Right atrium auricular region (tissue), 2 donors: Measurements from ENCODE around the gene ZNF45. TPM values are rescaled to one million over a fixed set of nuclear protein-coding genes. Genes with fewer than 3 reads are reported as not detected.

Experiments used
- DNase-seq: peaks from one replicate; pipeline ENCODE4 v3.0.0-alpha.2; 2019; ENCODE audit warnings: low spot score
- H3K27ac ChIP-seq, 2 donors: fragments of 200-600 bp; sonication (generic); 1 replicate in 1 of 2; 2 replicates in 1 of 2; pipeline ENCODE4 v1.5.1; 2016 to 2019
- H3K27me3 ChIP-seq, 2 donors: fragments of 200-600 bp; sonication (generic); one replicate each; pipeline versions ENCODE4 v1.5.1 to v1.6.0; 2017 to 2019
- H3K36me3 ChIP-seq: fragments of 200-600 bp; sonication (generic); one replicate; pipeline ENCODE4 v1.5.1; 2016
- H3K4me1 ChIP-seq, 2 donors: fragments of 200-600 bp; sonication (generic); one replicate each; pipeline versions ENCODE4 v1.5.1 to v1.6.0; 2017 to 2019
- H3K4me3 ChIP-seq, 2 donors: fragments of 200-600 bp; sonication (generic); 1 replicate in 1 of 2; 2 replicates in 1 of 2; pipeline ENCODE4 v1.5.1; 2017 to 2019; ENCODE audit warnings: mild to moderate bottlenecking in 1 of 2, moderate library complexity in 1 of 2
- H3K9me3 ChIP-seq, 2 donors: fragments of 200-600 bp; sonication (generic); one replicate each; pipeline ENCODE4 v1.5.1; 2019
- total RNA-seq, 2 donors: library from RNA; depleted of rRNA; stranded (reverse); fragments of >200 nt; gene quantifications; one replicate each; pipeline ENCODE4 v1.1.0, GENCODE V29; 2016
- TF ChIP-seq, protein P1 (sequence below), 2 donors: fragments of 200-600 bp; sonication (generic); IDR thresholded peaks; one replicate each; pipeline ENCODE4 v1.5.1; 2019; ENCODE audit warnings: antibody characterized with exemption in 2 of 2

Gene ZNF45
- total RNA-seq, 2 donors from 2014 or later = 5.8 to 7.2 TPM

DNA sequence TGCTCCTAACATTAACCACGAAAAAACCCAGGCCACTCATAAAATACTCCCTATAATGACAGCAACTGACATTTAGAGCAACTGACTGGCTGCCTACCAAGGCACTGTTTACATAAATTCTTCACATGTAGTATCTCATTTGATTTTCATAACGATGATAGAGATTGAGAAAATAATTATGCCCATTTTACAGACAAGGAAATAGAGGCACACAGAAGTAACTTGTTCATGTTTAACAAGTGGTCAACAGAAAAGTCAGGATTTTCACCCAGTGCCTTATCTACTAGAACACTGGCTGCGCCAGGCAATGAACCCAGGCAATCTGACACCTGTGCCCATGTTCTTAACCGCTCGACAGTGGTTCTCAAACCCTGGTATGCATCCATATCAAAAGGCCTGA is 6.3 kb downstream of the ZNF45 start:
- Histone ChIP-seq H3K4me1 (peaks cover 0 to 12% of the 10 kb centered on the region in 2 donors), H3K4me3 (no peak overlapping the region), H3K27ac (no peak overlapping the region), H3K36me3 (peaks cover 78% of the 10 kb centered on the region), H3K27me3 (no peaks in the 10 kb centered on the region), H3K9me3 (peaks cover 0 to 6% of the 10 kb centered on the region in 2 donors)
- TF ChIP-seq, protein P1, sequence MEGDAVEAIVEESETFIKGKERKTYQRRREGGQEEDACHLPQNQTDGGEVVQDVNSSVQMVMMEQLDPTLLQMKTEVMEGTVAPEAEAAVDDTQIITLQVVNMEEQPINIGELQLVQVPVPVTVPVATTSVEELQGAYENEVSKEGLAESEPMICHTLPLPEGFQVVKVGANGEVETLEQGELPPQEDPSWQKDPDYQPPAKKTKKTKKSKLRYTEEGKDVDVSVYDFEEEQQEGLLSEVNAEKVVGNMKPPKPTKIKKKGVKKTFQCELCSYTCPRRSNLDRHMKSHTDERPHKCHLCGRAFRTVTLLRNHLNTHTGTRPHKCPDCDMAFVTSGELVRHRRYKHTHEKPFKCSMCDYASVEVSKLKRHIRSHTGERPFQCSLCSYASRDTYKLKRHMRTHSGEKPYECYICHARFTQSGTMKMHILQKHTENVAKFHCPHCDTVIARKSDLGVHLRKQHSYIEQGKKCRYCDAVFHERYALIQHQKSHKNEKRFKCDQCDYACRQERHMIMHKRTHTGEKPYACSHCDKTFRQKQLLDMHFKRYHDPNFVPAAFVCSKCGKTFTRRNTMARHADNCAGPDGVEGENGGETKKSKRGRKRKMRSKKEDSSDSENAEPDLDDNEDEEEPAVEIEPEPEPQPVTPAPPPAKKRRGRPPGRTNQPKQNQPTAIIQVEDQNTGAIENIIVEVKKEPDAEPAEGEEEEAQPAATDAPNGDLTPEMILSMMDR (IDR thresholded peaks at IDR 0.05) = no peak
- DNase-seq = no peak

DNA sequence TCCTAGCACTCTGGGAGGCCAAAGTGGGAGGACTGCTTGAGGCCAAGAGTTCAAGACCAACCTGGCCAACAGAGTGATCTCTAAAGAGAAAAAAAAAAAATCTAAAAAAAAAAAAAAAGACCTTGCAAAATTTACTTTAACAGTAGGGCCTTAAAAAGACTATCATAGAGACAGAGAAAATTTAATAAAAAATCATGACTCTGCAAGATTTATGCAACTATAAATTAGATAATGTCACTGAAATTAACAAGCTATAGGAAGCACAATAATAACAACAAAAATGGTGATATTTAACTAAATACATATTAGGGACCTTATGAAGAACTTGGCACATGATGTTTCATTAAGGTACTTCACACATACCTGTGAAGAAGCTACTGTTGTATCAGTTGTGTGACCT is 11.2 kb downstream of the ZNF45 start:
- DNase-seq = no peak

GRCh38 chr19:43914051-43914450 is 21.0 kb downstream of the ZNF45 start:
- Histone ChIP-seq H3K4me1 (no peaks in the 10 kb centered on the region), H3K27me3 (no peaks in the 10 kb centered on the region), H3K9me3 (peaks cover 45 to 98% of the 10 kb centered on the region in 2 donors), H3K27ac (no peak overlapping the region), H3K4me3 (no peak overlapping the region), H3K36me3 (peaks cover 62% of the 10 kb centered on the region)
- TF ChIP-seq, protein P1 (IDR thresholded peaks at IDR 0.05) = no peak
- DNase-seq = no peak

More for the DNA sequence above, 11.2 kb downstream of the ZNF45 start:
- TF ChIP-seq, protein P1 (IDR thresholded peaks at IDR 0.05) = no peak
- Histone ChIP-seq H3K9me3 (peaks cover 0 to 35% of the 10 kb centered on the region in 2 donors), H3K36me3 (peaks cover 85% of the 10 kb centered on the region), H3K4me3 (no peak overlapping the region), H3K4me1 (no peaks in the 10 kb centered on the region), H3K27me3 (no peaks in the 10 kb centered on the region), H3K27ac (no peak overlapping the region)

DNA sequence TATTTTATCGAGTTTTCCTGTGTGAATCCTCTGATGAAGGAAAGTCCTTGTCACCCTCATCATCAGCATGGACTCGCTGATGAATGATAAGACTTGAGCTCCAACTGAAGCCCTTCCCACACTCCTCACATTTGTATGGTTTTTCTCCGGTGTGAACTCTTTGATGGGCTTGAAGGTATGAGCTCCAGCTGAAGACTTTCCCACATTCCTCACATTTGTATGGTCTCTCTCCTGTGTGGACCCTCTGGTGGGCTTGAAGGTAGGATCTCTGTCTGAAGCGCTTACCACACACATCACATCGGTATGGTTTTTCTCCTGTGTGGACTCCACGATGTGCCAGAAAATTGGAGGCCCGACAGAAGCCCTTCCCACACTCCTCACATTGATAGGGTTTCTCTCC is 21.7 kb downstream of the ZNF45 start:
- no peak overlapping the region for H3K27ac ChIP-seq
- H3K4me1 ChIP-seq = no peaks in the 10 kb centered on the region
- H3K9me3 ChIP-seq = peaks cover 45 to 98% of the 10 kb centered on the region in 2 donors
- no peak for DNase-seq
- TF ChIP-seq, protein P1 (IDR thresholded peaks at IDR 0.05) = no peak
- H3K27me3 ChIP-seq = no peaks in the 10 kb centered on the region
- H3K4me3 ChIP-seq = no peak overlapping the region
- H3K36me3 ChIP-seq = peaks cover 55% of the 10 kb centered on the region

GRCh38 chr19:43910884-43911283 is 24.2 kb downstream of the ZNF45 start:
- no peak overlapping the region for H3K4me3 ChIP-seq
- H3K27ac ChIP-seq = no peak overlapping the region
- H3K4me1 ChIP-seq = no peaks in the 10 kb centered on the region
- peaks cover 30% of the 10 kb centered on the region for H3K36me3 ChIP-seq
- no peak for DNase-seq
- H3K9me3 ChIP-seq = peaks cover 42 to 98% of the 10 kb centered on the region in 2 donors
- TF ChIP-seq, protein P1 (IDR thresholded peaks at IDR 0.05) = no peak
- H3K27me3 ChIP-seq = no peaks in the 10 kb centered on the region

- no peak for DNase-seq
- TF ChIP-seq, protein P1 (IDR thresholded peaks at IDR 0.05) = no peak
- no peak overlapping the region for H3K27ac ChIP-seq
- H3K4me3 ChIP-seq = no peak overlapping the region
- H3K36me3 ChIP-seq = peaks cover 8% of the 10 kb centered on the region
- H3K9me3 ChIP-seq = peaks cover 27 to 88% of the 10 kb centered on the region in 2 donors
- H3K27me3 ChIP-seq = no peaks in the 10 kb centered on the region
- H3K4me1 ChIP-seq = no peaks in the 10 kb centered on the region
Measured at GRCh38 chr19:43908659-43909058, 26.4 kb downstream of the ZNF45 start.
